ENCODE measurements around the gene UBE2L3.
A peak's percentile ranks its signal among the peaks of the same experiment; 100 is the strongest.

Gene UBE2L3

GRCh38 chr22:21651521-21652009, 84.1 kb downstream of the UBE2L3 start:
- H3K27ac ChIP-seq (ENCODE audit: low read length) = peak overlapping the region; percentile 48; the same call in 1 of the 2 replicates
- no peaks in the 10 kb centered on the region for H4K20me1 ChIP-seq (ENCODE audit: insufficient read depth, low read length)
- peaks cover 11% of the 10 kb centered on the region; the same call in 1 of the 2 replicates for H3K79me2 ChIP-seq (ENCODE audit: low read length)
- peaks cover 15% of the 10 kb centered on the region for H3F3A ChIP-seq (ENCODE audit: insufficient read depth, low read length)
- no peaks in the 10 kb centered on the region for H3K27me3 ChIP-seq (replicated peaks; ENCODE audit: insufficient read depth, low read length)
- peaks cover 7% of the 10 kb centered on the region for H3K4me1 ChIP-seq (ENCODE audit: low read length)
- no peaks in the 10 kb centered on the region for H3K36me3 ChIP-seq (replicated peaks; ENCODE audit: insufficient read depth, low read length)
- DNase-seq = no peak
- H3K9me2 ChIP-seq (replicated peaks; ENCODE audit: insufficient read depth, low read length) = no peaks in the 10 kb centered on the region
- H3K4me3 ChIP-seq (ENCODE audit: low read length) = peak overlapping the region; percentile 91
- TF ChIP-seq CTCF (IDR thresholded peaks at IDR 0.05; ENCODE audit: low read length) (no peak), EZH2 (optimal IDR thresholded peaks at IDR 0.05; ENCODE audit: low read depth, low read length) (no peak), EZH2phosphoT487 (IDR thresholded peaks at IDR 0.05; ENCODE audit: low read length) (no peak)
- H2AFZ ChIP-seq (ENCODE audit: low read length) = peak overlapping the region; percentile 100
- peak overlapping the region; percentile 70 for H3K9ac ChIP-seq (ENCODE audit: low read length)
- H3K4me2 ChIP-seq (ENCODE audit: low read depth, low read length) = peak overlapping the region; percentile 100
- H3K9me3 ChIP-seq (replicated peaks; ENCODE audit: insufficient read depth, low read length) = no peaks in the 10 kb centered on the region

DNA sequence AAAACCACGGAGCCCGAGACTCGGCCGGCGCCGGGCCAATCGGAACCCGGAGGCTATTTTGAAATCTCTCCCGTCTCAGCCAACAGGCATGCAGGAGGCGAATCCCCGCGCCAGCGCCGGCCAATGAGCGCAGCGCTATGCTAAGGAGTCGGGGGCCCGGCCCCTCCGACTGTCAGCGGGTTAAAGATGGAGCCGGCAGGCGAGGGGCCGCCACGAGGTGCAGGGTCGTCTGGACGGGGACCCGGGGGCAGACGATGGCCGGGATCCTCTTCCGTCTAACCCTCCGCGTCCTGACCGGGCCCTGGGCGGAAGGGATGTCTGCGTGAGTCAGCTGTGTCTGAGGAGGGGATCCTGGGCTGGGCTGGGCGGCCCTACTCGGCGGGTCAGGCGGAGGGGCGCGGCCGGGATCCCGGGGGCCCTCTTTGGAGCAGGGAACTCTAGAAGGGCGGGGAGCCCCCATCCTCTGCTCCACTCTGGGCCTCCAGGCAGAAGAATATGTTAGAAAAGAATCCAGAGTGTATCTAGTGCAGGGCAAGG, 84.6 kb downstream of the UBE2L3 start:
- H3K4me1 ChIP-seq (ENCODE audit: low read length) = peaks cover 12% of the 10 kb centered on the region
- H3K79me2 ChIP-seq (ENCODE audit: low read length) = peaks cover 11% of the 10 kb centered on the region; the same call in 1 of the 2 replicates
- no peaks in the 10 kb centered on the region for H3K9me3 ChIP-seq (replicated peaks; ENCODE audit: insufficient read depth, low read length)
- H3K27me3 ChIP-seq (replicated peaks; ENCODE audit: insufficient read depth, low read length) = no peaks in the 10 kb centered on the region
- TF ChIP-seq CTCF (IDR thresholded peaks at IDR 0.05; ENCODE audit: low read length) (no peak), EZH2 (optimal IDR thresholded peaks at IDR 0.05; ENCODE audit: low read depth, low read length) (no peak), EZH2phosphoT487 (IDR thresholded peaks at IDR 0.05; ENCODE audit: low read length) (no peak)
- peak overlapping the region; percentile 91 for H3K4me3 ChIP-seq (ENCODE audit: low read length)
- DNase-seq = peak; percentile 90
- H3K36me3 ChIP-seq (replicated peaks; ENCODE audit: insufficient read depth, low read length) = no peaks in the 10 kb centered on the region
- H3K9ac ChIP-seq (ENCODE audit: low read length) = peak overlapping the region; percentile 70
- peak overlapping the region; percentile 100 for H2AFZ ChIP-seq (ENCODE audit: low read length)
- H3K27ac ChIP-seq (ENCODE audit: low read length) = peak overlapping the region; percentile 48; the same call in 1 of the 2 replicates
- no peaks in the 10 kb centered on the region for H3K9me2 ChIP-seq (replicated peaks; ENCODE audit: insufficient read depth, low read length)
- H3K4me2 ChIP-seq (ENCODE audit: low read depth, low read length) = peak overlapping the region; percentile 100
- H3F3A ChIP-seq (ENCODE audit: insufficient read depth, low read length) = peaks cover 19% of the 10 kb centered on the region
- H4K20me1 ChIP-seq (ENCODE audit: insufficient read depth, low read length) = no peaks in the 10 kb centered on the region

DNA sequence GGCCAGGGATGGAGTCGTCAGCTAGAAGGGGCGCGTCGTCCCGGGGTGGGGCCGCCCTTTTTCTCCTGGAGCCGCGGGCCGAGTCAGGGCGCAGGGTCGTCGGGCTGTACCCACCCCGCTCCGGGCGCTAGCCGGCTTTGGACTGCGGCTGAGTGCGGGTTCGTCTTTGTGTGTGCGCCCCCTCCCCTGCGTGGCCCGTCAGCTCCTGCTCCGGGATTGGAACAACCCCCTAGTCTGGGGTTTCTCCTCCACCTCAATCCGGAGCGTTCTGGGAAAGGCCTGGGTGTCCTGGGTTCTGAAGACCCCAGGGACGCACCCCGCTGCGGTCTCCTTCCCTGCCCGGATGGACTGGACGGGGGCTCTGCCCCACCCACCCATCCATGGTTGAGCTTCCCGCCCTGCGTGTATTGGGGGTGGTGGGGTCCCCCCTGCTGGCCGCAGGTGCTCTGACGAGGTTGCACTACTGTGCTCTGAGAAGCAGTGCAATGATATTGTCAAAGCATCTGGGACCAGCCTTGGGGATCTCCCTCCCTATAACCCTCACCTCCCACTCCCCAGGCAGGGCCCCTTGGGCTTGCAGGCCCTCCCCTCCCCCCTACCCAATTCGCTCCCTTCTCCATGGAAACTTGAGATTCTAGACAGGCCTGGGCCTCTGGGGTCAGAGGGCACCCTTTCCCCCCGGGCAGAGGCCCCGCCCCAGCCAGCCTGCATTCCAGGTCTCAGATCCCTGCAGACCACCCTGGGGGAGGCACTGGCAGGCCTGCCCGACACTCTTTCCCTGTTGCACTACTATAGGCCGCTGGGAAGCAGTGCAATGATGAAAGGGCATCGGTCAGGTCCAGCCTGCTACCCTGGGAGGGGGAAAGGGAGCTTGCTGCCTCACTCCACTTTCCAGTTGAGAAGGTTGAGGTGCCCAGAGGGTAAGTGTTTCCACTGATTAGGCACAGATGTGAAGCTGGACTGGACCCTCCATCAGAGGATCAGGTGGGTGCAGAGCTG, 85.3 kb downstream of the UBE2L3 start:
- Histone ChIP-seq H3K9me3 (replicated peaks; ENCODE audit: insufficient read depth, low read length) (no peaks in the 10 kb centered on the region), H2AFZ (ENCODE audit: low read length) (peak overlapping the region; percentile 100), H3K9me2 (replicated peaks; ENCODE audit: insufficient read depth, low read length) (no peaks in the 10 kb centered on the region), H3K4me3 (ENCODE audit: low read length) (peak overlapping the region; percentile 91), H3K36me3 (replicated peaks; ENCODE audit: insufficient read depth, low read length) (no peaks in the 10 kb centered on the region), H3K4me2 (ENCODE audit: low read depth, low read length) (peak overlapping the region; percentile 100), H3F3A (ENCODE audit: insufficient read depth, low read length) (peaks cover 20% of the 10 kb centered on the region), H3K79me2 (ENCODE audit: low read length) (peaks cover 11% of the 10 kb centered on the region; the same call in 1 of the 2 replicates), H4K20me1 (ENCODE audit: insufficient read depth, low read length) (no peaks in the 10 kb centered on the region), H3K4me1 (ENCODE audit: low read length) (peaks cover 14% of the 10 kb centered on the region), H3K27ac (ENCODE audit: low read length) (no peak overlapping the region), H3K27me3 (replicated peaks; ENCODE audit: insufficient read depth, low read length) (no peaks in the 10 kb centered on the region), H3K9ac (ENCODE audit: low read length) (peak overlapping the region; percentile 70)
- DNase-seq = no peak
- TF ChIP-seq EZH2phosphoT487 (IDR thresholded peaks at IDR 0.05; ENCODE audit: low read length) = no peak
- TF ChIP-seq CTCF (IDR thresholded peaks at IDR 0.05; ENCODE audit: low read length) = no peak
- no peak for TF ChIP-seq EZH2 (optimal IDR thresholded peaks at IDR 0.05; ENCODE audit: low read depth, low read length)

Data from MM.1S (cell line).